GM19395 (cell line): ENCODE data around the gene ZNF605.
"Not testable (repeated sequence)": the region's sequence is repeated elsewhere in the genome, so short reads cannot be mapped to it uniquely, and the experiment has no call there.

Experiments
- ATAC-seq: cut with Tn5 transposase; IDR thresholded peaks from one replicate; pipeline ENCODE4 v1.9.1; 2021; ENCODE audit warnings: mild to moderate bottlenecking, moderate library complexity; ENCODE audit not compliant: unreplicated experiment

ZNF605 gene

DNA sequence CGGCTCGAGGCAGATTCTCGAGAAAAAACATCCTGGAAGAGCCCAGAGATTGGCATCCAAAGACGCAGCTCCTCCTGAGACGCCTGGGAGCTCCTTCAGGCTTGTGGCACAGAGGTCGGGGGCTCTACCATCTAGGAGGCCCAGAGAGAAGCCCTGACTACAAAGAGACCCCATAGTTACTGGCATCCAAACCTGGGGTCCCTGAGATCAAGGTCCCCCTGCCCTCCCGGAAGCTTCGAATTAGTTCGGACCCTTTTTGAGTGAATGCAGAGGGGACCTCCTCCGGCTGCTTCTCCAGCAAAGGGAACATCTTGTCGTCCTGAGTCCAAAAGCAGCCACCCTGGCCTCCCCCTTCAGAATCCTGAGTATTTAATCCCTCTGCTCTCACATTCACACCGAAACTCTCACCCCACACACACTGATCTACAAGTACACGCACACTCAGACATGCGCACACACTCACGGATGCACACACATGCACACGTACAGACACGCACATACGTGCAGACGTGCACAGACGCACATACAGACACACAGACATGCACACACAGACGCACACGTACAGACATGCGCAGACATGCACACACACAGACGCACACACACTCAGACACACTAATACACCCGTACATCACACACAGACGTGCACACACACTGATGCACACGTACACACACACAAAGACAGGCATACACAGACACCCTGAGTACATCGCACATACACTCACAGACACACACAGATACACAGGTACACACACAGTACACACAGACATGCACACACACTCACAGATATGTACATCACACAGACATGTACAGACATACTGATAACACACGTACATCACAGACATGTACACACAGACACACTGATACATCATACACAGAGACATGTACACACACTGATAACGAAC lies 5.9 kb downstream of the ZNF605 start:
- ATAC-seq: no peak

- no peak for ATAC-seq
Measured at GRCh38 chr12:132948146-132949066, 7.7 kb downstream of the ZNF605 start.

- no peak for ATAC-seq
Measured at GRCh38 chr12:132946246-132946820, 9.8 kb downstream of the ZNF605 start.

DNA sequence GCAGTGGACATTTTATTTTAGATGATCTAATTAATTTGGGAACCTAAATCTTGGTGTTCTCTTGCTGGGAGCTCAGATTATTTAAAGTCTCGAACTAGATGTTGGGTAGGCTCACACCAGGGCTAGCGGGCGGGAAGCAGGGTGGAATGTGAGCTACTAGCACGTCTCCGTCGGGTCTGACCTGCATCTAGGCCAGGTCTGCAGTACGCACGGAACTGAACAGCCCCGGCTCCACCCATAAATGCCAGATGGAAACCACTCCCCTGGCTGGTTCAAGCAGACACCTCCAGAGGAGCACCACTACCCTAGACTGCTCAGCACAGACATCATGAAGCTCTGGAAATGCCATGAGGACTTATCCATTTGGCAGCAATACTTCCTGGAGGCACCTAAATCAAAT lies 10.3 kb downstream of the ZNF605 start:
- ATAC-seq: no peak

DNA sequence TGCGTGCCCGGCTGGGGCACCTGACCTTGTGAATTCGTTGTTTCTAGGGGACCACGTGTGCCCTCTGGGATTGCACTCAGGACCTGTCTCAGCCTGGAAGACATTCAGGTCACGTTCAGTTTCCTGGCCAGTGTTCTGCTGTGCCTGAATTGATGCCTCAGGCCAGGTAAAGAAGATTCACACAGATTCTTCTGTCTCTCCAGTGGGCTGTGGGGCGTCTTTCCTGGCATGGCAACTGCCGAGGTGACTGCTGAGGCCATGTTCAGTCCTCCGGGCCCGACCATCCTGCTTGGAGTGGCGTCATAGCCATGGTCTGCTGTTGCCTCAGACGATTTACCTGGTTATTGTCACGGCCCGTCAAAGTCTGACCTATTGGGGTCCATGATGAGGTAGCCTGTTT lies 13.5 kb downstream of the ZNF605 start:
- ATAC-seq: no peak

- ATAC-seq: no peak
Measured at GRCh38 chr12:132941336-132941954, 14.7 kb downstream of the ZNF605 start.

GRCh38 chr12:132940071-132940719 lies 15.9 kb downstream of the ZNF605 start:
- no peak for ATAC-seq

- ATAC-seq: not testable (repeated sequence)
Measured at GRCh38 chr12:132938807-132939206, 17.3 kb downstream of the ZNF605 start.

DNA sequence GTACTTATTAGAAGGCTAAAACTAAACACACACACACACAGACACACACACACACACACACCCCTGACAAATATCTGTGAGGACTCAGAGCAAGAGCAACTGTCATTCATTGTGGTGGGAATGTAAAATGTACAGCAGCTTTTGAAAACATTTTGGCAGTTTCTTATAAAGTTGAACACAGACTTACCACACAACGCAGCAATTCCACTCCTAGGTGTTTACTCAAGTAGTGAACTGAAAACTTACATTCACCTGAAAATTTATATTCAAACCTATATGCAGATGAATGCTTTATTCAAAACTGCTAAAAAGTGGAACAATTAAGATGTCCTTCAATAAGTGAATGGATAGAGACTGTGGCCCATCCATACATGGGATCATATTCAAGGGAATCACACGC lies 18.6 kb downstream of the ZNF605 start:
- ATAC-seq: no peak

GRCh38 chr12:132936921-132937320 lies 19.2 kb downstream of the ZNF605 start:
- not testable (repeated sequence) for ATAC-seq

DNA sequence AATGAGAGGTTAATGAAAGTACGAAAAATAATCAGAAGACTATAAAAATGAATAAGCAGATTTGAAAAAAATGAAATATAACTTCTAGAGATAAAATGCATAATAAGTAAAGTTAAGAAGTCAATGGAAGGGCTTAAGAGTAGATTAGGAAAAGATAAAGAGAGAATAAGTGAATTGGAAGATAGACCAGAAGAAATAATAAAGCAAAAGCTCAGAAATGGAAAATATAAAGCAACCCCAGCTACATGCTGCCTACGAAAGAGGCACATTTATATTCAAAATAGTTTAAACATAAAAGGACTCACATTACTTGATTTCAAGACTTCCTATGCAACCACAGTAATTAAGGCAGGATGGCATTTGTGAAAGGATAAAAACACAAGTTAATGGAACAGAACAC lies 19.9 kb downstream of the ZNF605 start:
- ATAC-seq: no peak

DNA sequence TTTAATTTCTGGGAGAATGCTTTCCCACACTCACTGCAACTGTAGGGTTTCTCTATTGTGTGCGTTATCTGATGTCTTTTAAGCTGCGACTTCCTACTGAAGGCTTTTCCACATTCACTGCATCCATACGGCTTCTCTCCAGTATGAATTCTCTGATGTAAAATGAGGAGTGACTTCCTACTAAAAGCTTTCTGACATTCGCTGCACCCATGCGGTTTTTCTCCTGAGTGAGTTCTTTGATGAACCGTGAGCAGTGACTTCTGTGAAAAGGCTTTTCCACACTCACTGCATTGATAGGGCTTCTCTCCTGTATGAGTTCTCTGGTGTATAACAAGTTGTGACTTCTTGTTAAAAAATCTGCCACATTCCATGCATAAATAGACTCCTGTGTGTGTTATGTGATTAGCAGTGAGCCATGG lies 29.7 kb downstream of the ZNF605 start:
- no peak for ATAC-seq

- ATAC-seq: no peak
Measured at GRCh38 chr12:132925597-132926414, 30.3 kb downstream of the ZNF605 start.

DNA sequence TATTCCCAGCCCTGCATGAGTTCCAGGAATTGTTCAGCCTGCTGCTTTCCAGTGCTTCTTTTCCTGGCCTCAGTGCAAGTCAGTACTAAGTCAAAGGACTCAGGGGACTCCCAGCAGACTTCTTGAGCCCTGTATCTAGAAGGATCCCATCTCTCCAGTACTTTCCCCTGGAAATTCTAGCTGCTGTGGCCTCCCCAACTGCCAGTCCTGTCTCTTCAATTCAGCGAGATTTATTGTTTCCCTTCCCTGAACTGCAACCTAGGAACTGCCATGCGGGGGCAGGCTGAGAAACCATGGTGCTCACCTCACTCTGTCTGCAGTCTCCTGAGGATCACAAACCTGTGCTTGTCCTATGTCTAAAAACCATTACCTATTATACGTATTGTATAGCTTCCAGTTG lies 31.8 kb downstream of the ZNF605 start:
- no peak for ATAC-seq

DNA sequence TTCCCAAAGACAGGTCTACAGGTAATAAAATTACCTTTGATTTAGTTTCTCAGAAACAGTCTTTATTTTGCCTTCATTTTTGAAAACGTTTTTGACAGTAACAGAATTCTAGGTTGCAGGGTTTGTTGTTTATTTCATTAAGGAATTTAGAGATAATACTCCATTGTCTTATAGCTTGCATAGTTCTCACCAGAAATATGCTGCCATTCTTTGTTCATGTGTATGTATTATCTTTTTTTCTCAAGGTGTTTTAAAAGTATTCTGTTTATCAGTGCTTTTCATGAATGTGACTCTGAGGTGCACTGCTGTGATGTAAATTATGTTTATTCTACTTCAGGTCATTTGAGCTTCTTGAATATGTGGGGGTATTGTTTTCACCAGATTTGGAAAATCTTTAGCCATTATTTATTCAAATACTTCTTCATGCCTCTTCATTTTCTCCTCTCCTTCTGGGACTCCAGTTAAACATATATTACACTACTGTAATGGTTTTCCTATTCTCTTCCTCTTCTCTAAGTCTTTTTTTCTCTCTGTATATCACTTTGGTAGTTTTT lies 32.7 kb downstream of the ZNF605 start:
- ATAC-seq: no peak

GRCh38 chr12:132922676-132923075 lies 33.4 kb downstream of the ZNF605 start:
- no peak for ATAC-seq

DNA sequence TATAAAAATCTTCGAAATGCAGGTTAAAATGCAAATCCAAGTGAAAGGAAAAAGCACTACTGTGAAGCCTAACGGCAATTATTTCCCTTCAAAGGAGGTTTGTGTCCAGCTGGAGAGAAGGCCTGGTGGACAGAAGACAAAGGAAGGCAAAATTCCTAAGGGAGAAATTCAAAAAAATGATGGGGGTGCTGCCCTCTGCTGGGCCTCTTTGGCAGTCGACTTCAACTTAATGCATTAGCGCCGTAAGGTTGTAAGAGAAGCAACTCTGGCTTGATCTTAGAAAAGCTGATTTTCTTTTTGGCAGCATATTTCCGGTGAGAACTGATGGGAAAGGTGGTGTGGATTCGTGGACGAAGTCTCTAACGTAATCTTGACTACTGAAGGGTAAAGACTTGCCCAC lies 34.4 kb downstream of the ZNF605 start:
- ATAC-seq: no peak

DNA sequence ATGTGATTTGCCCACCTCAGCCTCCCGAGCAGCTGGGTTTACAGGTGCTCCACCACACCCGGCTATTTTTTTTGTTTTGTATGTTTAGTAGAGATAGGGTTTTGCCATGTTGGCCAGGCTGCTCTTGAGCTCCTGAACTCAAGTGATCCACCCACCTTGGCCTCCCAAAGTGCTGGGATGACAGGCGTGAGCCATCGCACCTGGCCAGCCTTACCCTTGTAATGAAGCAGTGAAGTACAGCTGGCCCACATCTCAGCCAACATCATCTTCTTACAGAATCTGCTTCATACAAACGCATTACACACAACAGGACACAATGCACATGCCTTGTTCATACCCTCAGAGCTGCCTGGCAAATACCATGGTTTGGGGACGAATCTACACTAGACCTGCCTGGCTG lies 37.4 kb downstream of the ZNF605 start:
- ATAC-seq: no peak

DNA sequence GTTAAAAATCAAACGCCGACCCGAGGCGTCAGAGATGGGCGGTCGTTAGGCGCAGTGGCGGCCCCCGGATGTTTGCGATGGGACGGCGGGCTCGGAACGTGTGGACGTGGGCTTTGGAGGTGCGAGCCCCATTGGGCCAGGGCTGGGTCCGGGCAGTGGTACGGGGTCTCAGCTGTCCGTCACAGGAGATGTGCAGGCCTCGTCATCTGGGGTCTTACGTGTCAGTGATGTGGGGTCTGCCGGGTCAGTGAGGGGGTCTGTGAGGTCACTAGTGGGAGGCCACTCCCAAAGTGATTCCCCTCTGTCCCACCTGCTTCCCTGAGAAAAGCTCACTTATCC lies 47.1 kb downstream of the ZNF605 start:
- ATAC-seq: no peak
